ENCODE measurements around the gene KCTD15.

Gene KCTD15

GRCh38 chr19:33796164-33796875 is at the start of gene KCTD15:
KCTD15 (plus strand) TSS chr19:33796870; CDS start chr19:33800455, 3,585 bp downstream.
- DNase-seq (ENCODE audit: low spot score): no peak

GRCh38 chr19:33747273-33747672 is 49.4 kb upstream of the KCTD15 start:
- no peak for DNase-seq (ENCODE audit: low spot score)

DNA sequence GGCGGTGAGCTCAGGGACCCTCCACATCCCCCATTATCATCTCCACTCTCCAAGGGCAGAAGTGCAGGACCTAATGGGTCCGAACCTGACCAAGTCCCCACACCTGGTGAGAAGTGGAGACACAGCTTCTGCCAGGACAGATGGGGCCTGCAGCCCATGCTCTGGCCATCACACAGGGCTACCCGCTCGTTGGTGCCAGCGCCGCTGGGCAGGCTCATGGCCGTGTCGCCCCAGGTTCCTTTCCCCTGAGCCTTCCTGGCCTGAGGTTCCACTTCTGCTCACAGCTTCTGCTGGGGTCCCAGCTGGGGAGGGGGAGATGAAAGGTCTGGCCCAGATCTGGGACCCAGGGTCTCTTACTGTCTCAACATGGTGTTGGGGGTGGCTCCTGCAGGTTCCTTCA is 48.4 kb upstream of the KCTD15 start:
- no peak for DNase-seq (ENCODE audit: low spot score)

GRCh38 chr19:33749016-33749415 is 47.7 kb upstream of the KCTD15 start:
- no peak for DNase-seq (ENCODE audit: low spot score)

DNA sequence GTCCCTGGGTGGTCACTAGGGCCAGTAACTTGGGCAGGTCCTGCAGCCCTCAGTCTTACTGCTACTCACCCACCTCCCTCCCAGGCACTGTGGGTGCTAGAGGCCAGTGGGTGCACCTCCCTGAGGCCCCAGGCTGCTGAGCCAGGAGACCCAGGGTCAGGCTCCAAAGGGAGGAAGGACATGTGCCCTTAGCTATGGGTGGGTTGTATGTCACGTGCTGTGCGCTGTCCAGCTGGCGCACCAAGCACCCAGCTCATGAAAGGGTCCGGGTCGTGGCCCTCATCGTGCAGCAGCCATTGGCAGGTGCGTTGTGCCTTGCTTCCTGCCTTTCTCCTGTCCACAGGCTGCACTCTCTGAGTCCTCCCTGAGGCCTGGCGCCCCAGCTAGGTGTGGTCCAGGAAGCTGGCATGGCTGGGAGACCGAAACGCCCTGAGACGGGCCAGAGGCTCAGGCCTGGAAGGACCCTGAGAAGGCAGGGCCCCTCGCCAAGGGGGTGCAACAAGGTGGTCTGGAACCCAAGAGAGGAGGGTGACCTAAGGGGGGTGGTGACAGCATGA is 47.0 kb upstream of the KCTD15 start:
- DNase-seq (ENCODE audit: low spot score): no peak

- no peak for DNase-seq (ENCODE audit: low spot score)
These were observed 45.9 kb upstream of the KCTD15 start for GRCh38 chr19:33750587-33751435.

DNA sequence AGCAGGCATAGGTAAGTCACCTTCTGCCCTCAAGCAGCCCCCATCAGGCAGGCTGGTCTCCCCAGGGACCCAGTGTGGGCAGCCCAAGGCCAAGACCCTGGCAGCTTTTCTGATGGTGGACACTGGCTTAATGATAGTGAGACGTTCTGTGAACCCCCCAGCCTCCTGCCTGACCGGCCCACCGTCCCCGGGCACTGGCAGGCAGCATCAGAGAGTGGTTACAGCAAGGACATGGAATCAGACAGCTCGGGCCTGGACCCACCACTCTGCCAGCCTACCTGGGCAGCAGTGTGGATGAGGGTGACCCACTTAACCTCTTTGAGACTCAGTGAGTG is 45.3 kb upstream of the KCTD15 start:
- no peak for DNase-seq (ENCODE audit: low spot score)

DNA sequence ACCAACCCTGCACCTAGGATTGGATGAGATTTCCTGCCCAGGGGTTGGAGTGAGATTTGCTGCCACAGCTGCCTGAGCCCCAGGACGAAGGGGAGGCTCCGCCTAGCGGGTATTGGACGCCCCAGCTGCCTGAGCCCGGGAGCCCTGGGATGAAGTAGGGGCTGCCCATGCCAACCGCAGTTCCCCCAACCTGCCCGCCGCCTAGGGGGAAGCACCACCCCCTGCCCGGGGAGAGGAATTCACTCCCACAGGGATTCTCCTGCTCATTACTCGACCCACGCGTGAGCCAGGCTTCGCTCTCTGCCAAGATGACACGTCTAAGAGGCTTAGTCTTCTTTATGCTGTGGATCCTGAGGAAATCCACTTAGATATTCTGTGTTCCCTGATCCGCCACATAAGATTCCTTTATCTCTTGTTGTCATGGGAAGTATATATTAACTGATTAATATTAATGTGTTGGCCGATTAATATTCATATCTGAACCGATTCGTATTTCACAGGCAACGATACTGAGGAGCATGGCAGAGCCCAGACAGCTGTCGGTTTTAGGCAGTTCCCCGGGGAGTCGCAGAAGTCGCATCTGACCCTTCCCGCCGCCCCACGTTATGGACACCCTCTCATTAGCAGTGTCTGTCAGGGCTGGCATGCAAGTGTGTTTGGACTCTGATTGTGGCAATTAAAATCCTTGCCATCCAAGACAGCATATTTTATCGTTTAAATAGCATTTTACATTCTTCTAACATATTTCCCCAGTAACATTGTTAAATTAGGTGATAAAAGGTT is 44.5 kb upstream of the KCTD15 start:
- DNase-seq (ENCODE audit: low spot score): no peak

GRCh38 chr19:33752945-33753344 is 43.7 kb upstream of the KCTD15 start:
- no peak for DNase-seq (ENCODE audit: low spot score)

GRCh38 chr19:33754361-33754760 is 42.3 kb upstream of the KCTD15 start:
- no peak for DNase-seq (ENCODE audit: low spot score)

GRCh38 chr19:33755099-33756035 is 41.3 kb upstream of the KCTD15 start:
- no peak for DNase-seq (ENCODE audit: low spot score)

- no peak for DNase-seq (ENCODE audit: low spot score)
These were observed 40.5 kb upstream of the KCTD15 start for GRCh38 chr19:33756177-33756576.

DNA sequence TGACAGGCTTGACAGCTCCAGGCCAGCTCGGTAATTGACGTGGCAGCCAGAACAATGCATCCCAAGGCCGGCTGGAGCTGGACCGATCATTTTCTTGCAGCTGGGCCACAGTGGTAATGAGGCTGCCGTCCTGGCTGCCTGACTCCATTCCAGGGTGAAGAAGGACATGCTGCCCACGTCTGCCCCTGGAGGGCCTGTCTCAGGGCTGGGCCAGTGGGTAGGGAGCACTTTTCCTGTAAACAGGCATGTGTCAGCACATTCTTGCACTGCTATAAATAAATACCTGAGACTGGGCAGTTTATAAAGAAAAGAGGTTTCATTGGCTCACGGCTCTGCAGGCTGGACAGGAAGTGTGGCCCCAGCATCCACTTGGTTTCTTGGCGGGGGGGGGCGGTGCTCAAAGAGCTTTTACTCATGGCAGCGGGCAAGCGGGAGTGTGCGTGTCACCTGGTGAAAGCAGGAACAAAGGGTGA is 38.1 kb upstream of the KCTD15 start:
- DNase-seq (ENCODE audit: low spot score): no peak

DNA sequence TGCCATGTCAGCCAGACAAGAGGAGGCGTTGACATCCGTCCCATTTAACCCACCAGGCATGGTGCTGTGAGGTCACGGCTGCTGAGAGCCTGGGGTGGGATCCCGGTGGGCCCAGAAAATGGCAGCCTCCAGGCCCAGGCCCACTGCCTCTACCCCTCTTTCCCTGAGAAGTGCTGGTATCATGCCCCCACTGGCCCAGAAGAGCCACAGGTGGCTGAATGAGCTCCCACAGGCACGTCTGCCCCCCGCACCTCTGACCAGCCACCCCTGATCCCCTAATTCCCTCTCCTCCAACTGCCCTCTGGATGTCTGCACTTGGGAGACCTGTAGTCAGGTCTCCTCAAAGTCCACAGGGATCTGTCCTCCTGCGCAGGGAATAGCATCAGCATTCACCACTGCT is 37.3 kb upstream of the KCTD15 start:
- DNase-seq (ENCODE audit: low spot score): no peak

- no peak for DNase-seq (ENCODE audit: low spot score)
These were observed 32.9 kb upstream of the KCTD15 start for GRCh38 chr19:33763633-33764371.

DNA sequence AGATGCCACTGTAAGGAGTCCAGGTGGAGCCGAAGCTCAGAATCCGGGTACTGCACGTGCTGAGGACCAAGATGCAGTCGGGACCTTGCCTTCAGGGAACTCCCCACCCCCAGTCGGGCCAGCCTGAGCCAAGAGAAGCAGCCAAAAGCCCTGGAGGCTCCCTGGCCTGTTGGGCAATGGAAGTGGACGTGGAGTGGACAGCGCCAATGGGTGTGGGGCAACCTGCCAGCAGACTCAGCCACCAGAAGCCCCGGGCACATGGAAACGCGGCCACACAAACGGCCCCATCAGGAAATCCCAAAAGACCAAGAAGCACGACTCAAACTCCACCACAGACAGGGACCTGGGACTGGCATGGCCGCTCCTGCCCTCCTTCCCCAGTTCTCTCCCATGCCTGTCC is 30.0 kb upstream of the KCTD15 start:
- DNase-seq (ENCODE audit: low spot score): no peak

DNA sequence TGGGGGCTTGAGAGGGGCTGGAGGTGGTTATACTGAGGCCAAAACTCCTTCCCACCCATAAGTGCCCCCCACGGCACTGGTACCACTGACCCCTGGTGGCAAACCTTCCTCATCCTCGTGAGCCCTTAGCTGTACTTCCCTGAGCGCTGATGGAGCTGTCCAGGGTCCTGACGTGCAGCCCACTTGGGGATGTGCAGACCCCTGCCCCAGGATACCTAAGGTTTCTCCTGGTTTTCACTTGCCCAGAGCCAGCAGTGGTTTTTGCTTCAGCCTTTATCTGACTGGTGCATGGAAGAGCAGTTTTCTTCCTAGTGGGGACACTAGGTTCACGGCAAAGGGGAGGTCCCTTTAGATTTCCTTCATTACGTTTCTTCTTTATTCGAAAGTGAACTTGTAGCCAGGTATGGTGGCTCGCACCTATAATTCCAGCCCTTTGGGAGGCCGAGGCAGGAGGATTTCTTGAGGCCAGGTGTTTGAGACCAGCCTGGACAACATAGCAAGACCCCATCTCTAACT is 28.7 kb upstream of the KCTD15 start:
- peak; percentile 30 for DNase-seq (ENCODE audit: low spot score)

DNA sequence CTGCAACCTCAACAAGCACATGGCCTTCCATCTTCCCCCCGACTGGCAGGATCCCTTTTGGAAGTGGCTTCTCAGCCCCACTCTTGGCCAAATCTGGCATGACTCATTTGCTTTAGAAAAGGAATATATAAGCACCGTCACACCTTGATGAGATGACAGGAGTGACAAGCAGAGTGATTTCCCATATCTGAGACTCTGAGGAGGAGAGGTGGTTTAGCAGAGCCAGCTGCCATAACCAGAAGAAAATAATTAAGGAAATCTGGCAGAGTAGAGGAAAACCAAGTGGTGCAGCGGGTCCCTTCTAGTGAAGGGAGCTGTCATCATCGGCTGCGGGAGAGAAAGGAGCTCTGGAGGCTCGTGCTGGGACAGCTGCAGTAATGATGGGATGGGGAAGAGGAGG is 27.5 kb upstream of the KCTD15 start:
- no peak for DNase-seq (ENCODE audit: low spot score)

DNA sequence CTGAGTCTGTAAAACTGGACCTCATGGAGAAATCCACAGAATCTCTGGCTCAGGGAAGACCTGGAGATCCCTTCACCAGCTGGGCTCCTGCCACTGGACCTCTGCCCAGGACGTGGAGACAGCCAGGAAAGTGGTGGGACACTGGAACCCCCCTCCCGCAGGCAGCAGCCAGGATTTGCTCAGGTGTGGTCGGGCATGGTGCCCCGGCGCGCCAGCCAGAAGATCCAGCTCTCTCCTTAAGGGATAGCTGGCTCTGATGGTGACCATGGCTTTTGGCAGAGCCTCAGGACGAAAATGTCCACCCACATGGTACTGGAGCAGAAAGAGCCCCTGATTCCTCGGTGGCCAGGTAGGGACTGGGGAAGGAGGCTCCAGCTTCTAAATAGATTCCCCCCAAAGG is 26.6 kb upstream of the KCTD15 start:
- DNase-seq (ENCODE audit: low spot score): no peak

DNA sequence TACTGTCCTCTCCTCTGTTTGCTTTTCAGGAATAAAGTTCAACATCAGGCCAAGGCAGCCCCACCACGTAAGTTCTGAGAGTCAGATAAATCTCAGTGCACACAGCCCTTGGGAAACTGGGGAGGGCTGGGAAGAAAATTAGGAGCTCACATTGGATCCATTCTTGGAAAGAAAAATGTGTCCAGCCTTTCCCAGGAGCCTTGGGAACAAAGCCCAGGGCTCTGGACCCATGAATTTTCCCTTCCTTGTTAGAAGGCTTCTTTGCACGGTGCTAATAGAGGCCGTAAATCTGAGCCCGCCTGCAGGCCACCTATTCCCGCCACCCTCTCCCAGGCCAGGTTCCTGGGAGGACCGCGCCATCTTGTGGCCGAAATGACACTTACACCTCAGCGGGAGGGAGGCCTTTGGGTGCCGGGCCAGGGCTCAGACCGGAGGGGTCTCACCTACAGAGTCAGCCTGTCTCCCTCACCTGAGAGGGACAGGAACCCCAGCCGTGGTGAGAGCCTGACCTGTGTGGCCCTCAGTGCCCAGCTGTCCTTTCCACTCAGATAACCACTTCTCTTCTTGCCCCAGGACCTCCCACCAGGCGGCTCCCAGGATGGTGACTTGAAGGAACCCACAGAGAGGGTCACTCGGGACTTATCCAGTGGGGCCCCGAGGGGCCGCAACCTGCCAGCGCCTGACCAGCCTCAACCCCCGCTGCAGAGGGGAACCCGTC is 25.1 kb upstream of the KCTD15 start:
- DNase-seq (ENCODE audit: low spot score): peak; percentile 76

All from AG08395 (cell line).